ACC112 (cell line): ENCODE data around the gene USP4.
A peak's percentile ranks its signal among the peaks of the same experiment; 100 is the strongest.
"Not testable (repeated sequence)": the region's sequence is repeated elsewhere in the genome, so short reads cannot be mapped to it uniquely, and the experiment has no call there.

Experiments
- H2AFZ ChIP-seq: fragments of 200-600 bp; sonication (generic); one replicate; pipeline ENCODE4 v1.6.0; 2017; ENCODE audit warnings: antibody characterized with exemption, low read length; ENCODE audit not compliant: unreplicated experiment
- H3K27ac ChIP-seq: fragments of 200-600 bp; sonication (generic); 2 replicates; pipeline ENCODE4 v1.5.1; 2014; ENCODE audit warnings: low read depth, mild to moderate bottlenecking, antibody characterized with exemption, low read length, moderate library complexity
- H3K27me3 ChIP-seq: fragments of 200-600 bp; sonication (generic); 2 replicates; pipeline ENCODE4 v1.6.1; 2014; ENCODE audit warnings: mild to moderate bottlenecking, antibody characterized with exemption, low read length, moderate library complexity, mixed read lengths; ENCODE audit not compliant: insufficient read depth
- H3K36me3 ChIP-seq: fragments of 200-600 bp; sonication (generic); 2 replicates; pipeline ENCODE4 v1.6.1; 2016; ENCODE audit warnings: mild to moderate bottlenecking, antibody characterized with exemption, low read length, moderate library complexity, mixed read lengths; ENCODE audit not compliant: insufficient read depth
- H3K4me1 ChIP-seq: fragments of 200-600 bp; sonication (generic); one replicate; pipeline ENCODE4 v1.6.1; 2016; ENCODE audit warnings: low read length, mixed read lengths; ENCODE audit not compliant: insufficient read depth, unreplicated experiment, control insufficient read depth
- H3K4me3 ChIP-seq: fragments of 200-600 bp; sonication (generic); 2 replicates; pipeline ENCODE4 v1.5.1; 2014; ENCODE audit warnings: mild to moderate bottlenecking, low read depth, low read length
- H3K79me2 ChIP-seq: fragments of 200-600 bp; sonication (generic); one replicate; pipeline ENCODE4 v1.6.0; 2016; ENCODE audit warnings: low read length; ENCODE audit not compliant: control insufficient read depth, unreplicated experiment, insufficient read depth

The USP4 gene

DNA sequence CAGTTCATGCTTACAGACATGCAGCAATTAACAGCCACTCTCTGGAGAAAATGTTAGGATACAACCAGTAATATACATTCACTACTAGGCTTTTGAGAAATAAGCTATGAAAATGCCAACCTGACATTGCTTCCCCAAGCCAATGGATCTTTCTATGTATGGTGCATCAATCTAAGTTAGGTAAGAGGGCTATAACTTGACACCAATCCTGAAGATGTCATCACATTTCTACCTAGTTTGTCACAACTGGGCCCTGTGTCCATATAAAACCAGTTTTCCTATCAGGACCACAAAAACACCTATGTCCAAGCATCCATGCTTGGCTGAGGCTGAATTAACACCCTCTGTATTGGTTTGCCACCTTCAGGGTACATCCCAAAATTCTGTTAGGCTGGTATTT, 32.1 kb upstream of the USP4 start:
- Histone ChIP-seq H3K36me3 (peaks cover 34% of the 10 kb centered on the region), H2AFZ (no peak overlapping the region), H3K79me2 (peaks cover 80% of the 10 kb centered on the region), H3K27me3 (no peaks in the 10 kb centered on the region), H3K4me3 (no peak overlapping the region), H3K4me1 (no peaks in the 10 kb centered on the region), H3K27ac (no peak overlapping the region)

DNA sequence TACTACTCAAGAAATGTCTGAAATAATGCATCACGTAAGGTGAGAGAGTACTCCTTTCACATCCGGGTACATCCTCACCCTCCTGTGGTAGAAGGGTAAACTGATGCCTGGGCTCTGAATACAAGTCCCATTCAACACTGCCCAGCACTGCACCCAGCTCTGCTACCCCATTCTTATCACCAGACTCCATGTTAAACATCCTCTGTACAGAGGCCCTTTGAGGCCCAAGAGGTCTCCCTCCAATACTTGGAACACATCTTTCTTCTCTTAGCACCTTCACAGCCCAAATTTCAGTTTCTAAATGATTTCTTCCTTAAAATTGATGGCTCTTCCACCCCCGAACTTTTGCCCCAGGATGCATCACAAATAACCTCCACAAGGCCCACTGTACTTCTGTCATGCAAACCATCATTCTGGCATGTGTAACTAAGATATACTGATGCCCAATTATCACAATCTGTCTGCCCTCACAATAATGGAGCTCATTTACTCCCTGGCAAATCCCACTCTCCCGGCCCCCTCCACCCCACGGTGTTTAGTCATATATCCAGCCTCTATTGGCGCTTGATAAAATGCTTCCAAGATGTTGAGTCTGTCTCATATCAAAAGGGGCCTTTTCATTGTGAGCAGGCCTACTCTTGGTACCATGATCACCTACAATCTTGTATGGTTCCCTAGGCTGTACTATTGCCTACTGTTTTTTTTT, 30.9 kb upstream of the USP4 start:
- Histone ChIP-seq H3K4me1 (no peaks in the 10 kb centered on the region), H3K4me3 (no peak overlapping the region), H3K27ac (no peak overlapping the region), H3K27me3 (no peaks in the 10 kb centered on the region), H2AFZ (no peak overlapping the region), H3K36me3 (peaks cover 44% of the 10 kb centered on the region), H3K79me2 (peaks cover 81% of the 10 kb centered on the region)

DNA sequence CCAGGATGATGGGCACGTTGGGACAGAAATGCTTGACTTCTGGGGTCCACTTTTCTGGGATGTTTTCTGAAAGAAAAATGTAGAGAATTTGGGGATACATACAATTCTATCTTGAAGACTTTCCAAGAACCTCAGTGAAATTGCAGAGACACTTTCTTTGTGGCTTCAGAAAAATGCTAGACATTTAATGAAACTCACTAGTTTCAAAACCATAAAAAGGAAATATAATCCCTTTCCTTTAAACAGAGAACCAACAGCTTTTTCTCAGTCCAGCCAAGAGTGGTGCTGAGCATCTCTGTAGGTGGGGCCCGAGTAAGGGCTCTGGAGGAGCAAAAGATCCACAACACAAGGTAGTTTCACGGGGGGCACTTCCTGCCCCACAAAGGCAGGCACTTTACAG, 22.7 kb upstream of the USP4 start:
- Histone ChIP-seq H3K79me2 (peaks cover 32% of the 10 kb centered on the region), H3K27ac (0 out of 2 replicates have a peak overlapping the region, but pooled peaks have one; percentile 12)

DNA sequence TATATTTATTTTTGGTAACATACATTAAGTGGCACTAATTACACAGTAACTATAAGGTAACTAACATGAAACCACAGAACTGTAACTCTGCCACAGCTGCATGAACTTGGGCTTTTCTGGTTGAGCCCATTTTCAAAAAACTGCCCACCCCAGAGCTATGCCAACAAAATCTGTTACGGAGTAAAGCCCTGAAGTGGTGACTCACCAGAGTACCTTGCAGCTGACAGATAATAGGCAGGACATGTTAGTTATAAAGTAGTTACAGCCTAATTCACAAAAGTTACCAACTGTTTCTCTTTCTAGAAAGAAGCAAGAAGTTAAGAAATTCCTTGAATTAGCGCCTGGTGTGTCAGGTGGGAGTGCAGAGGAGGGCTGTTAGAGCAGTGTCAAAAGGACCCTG, 19.8 kb upstream of the USP4 start:
- no peak overlapping the region for H3K4me3 ChIP-seq
- peaks cover 29% of the 10 kb centered on the region for H3K36me3 ChIP-seq
- H3K27ac ChIP-seq = peak overlapping the region; percentile 76
- H3K4me1 ChIP-seq = peaks cover 35% of the 10 kb centered on the region
- H3K27me3 ChIP-seq = no peaks in the 10 kb centered on the region
- H2AFZ ChIP-seq = no peak overlapping the region
- peaks cover 27% of the 10 kb centered on the region for H3K79me2 ChIP-seq

More for the DNA sequence above, 22.7 kb upstream of the USP4 start:
- Histone ChIP-seq H2AFZ (no peak overlapping the region), H3K27me3 (no peaks in the 10 kb centered on the region), H3K4me1 (peaks cover 28% of the 10 kb centered on the region), H3K4me3 (no peak overlapping the region), H3K36me3 (peaks cover 31% of the 10 kb centered on the region)

DNA sequence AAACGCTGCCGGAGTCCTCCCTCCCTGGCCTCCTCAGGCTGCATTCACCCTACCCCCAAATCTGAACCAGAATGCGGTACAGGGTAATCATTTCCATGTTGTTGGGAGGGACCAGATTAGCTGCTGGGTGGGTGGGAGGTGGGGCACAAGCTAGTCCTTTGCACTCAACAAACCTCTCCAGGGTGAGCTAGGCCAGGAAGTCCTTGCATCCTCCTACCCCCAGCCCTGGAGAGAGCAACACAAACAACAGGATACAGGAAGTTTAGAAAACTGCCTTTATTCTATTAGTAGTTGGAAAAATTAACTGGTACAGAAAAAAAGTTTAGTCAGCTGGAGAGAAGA, 19.0 kb upstream of the USP4 start:
- H2AFZ ChIP-seq = no peak overlapping the region
- H3K27ac ChIP-seq = peak overlapping the region; percentile 76
- peaks cover 35% of the 10 kb centered on the region for H3K4me1 ChIP-seq
- H3K27me3 ChIP-seq = no peaks in the 10 kb centered on the region
- peaks cover 29% of the 10 kb centered on the region for H3K36me3 ChIP-seq
- H3K79me2 ChIP-seq = peaks cover 26% of the 10 kb centered on the region
- peak overlapping the region; percentile 82 for H3K4me3 ChIP-seq

DNA sequence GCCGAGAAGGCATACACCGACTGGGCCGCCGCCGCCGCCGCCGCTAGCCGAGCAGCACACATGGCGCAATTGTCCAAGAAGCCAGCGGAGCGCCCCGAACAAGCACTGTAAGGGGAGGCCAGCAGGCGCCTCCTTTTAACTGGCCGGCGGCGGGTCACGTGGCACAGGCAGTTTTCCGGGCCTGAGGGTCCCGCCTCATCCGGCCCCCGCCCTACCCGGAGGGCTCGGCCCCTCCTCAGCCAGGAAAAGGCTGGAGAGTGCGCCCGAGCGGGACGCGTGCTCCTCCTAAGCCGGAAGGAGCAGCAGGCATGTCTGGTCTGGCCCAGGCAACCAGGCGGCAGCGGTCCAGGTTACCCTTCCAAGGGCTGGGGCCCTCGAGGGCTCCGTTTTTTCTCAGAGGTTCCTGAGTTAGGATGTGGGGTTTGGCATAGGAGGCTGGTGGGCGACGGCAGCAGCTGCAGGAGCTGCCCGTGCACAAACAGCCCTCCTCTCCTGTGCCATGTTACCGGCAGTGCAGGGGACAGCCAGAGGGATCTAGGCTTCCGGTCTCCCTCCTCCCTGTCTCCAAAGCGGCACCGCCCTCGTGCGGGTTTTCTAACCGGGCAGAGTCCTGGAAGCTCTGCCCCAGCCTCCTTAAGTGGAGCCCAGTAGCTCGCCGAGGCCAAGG, 18.5 kb upstream of the USP4 start, which contains the start of gene GPX1:
GPX1 (minus strand) TSS at position 137 of the 667 bp plus-strand sequence; CDS start at position 62, 75 bp downstream.
- H3K27me3 ChIP-seq = no peaks in the 10 kb centered on the region
- H3K4me3 ChIP-seq = peak within 1 kb of the TSS; percentile 82
- H2AFZ ChIP-seq = no peak within 1 kb of the TSS
- H3K27ac ChIP-seq = peak within 1 kb of the TSS; percentile 76
- peaks cover 30% of the 10 kb centered on the region for H3K4me1 ChIP-seq
- peaks cover 23% of the 10 kb centered on the region for H3K79me2 ChIP-seq
- H3K36me3 ChIP-seq = peaks cover 29% of the 10 kb centered on the region

DNA sequence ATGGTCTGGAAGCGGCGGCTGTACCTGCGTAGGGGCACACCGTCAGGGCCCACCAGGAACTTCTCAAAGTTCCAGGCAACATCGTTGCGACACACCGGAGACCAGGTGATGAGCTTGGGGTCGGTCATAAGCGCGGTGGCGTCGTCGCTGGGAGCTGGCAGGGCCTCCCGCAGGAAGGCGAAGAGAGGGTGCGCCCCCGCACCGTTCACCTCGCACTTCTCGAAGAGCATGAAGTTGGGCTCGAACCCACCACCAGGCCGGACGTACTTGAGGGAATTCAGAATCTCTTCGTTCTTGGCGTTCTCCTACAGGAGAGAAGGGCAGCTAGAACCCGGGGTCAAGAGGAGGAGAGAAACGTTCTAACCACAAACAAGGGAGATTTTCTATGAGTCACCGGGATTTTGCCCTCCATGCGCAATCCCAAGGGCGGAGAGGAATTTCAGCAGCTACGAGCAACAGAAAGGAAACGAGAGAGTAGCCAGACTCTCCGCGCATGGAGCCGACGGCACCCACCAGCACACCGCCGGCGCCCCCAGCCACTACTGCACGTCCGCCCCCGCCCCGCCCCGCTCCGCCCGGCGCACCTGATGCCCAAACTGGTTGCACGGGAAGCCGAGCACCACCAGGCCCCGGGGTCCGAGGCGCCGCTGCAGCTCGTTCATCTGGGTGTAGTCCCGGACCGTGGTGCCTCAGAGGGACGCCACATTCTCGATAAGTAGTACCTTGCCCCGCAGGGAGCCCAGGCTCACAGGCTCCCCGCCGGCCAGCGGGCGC, 17.8 kb upstream of the USP4 start:
- peak overlapping the region; percentile 82 for H3K4me3 ChIP-seq
- not testable (repeated sequence) for H2AFZ ChIP-seq

DNA sequence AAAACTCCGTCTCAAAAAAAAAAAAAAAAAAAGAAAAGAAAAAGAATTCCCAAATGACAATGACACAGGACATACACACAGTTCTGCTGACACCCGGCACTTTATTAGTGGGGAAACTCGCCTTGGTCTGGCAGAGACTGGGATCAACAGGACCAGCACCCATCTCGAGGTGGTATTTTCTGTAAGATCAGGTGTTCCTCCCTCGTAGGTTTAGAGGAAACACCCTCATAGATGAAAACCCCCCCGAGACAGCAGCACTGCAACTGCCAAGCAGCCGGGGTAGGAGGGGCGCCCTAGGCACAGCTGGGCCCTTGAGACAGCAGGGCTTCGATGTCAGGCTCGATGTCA, 17.2 kb upstream of the USP4 start:
- Histone ChIP-seq H3K4me1 (peaks cover 35% of the 10 kb centered on the region), H3K27ac (peak overlapping the region; percentile 76), H3K79me2 (peaks cover 14% of the 10 kb centered on the region), H3K36me3 (peaks cover 22% of the 10 kb centered on the region), H3K4me3 (peak overlapping the region; percentile 82)
- not testable (repeated sequence) for H3K27me3 ChIP-seq, H2AFZ ChIP-seq

More for the DNA sequence above, 17.8 kb upstream of the USP4 start:
- peaks cover 19% of the 10 kb centered on the region for H3K79me2 ChIP-seq
- peak overlapping the region; percentile 76 for H3K27ac ChIP-seq
- H3K27me3 ChIP-seq = not testable (repeated sequence)
- H3K36me3 ChIP-seq = peaks cover 27% of the 10 kb centered on the region
- H3K4me1 ChIP-seq = peaks cover 30% of the 10 kb centered on the region

DNA sequence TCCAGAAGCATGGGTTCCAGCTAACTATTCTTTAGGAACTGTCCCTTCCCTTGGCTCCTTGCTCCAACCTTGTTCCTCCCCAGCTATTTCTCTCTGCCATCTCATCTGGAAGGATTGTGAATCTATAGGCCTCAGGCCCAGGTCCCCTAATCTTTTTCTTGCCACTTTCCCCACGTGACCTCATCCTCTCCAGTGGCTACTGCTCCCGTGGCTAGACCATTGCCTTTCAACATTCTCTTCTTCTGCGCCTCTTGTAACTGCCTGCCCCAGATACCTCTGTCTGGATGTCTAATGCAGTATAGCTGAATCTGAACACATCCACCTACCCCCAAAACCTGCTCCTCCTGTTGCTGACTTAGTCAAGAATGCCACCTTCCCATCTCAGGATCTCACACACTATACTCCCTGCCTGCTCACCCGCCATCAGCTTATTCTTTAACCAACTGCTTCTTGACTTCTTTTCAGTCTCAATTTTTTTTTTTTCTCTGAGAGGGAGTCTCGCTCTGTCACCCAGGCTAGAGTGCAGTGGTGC, 13.1 kb upstream of the USP4 start:
- H3K4me1 ChIP-seq = peaks cover 33% of the 10 kb centered on the region
- peak overlapping the region; percentile 65 for H3K27ac ChIP-seq
- no peak overlapping the region for H3K4me3 ChIP-seq

DNA sequence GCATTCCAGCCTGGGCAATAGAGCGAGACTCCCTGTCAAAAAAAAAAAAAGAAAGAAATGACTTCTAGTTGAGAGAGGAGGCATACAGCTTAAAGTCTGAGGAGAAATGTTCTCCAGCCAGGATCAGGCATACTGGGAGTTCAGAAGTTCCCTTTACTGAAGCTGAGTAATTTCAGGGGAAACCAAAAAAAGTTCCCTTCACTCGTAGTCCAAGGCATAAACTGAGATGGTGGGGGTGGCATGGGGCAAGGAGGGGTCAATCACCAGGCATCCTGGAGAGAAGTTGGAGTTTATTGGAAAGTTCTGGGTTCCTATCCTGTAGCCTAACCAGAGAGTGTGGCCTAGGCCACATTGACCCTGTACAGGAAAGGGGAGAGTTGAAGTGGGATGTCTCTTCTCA, 12.4 kb upstream of the USP4 start:
- no peaks in the 10 kb centered on the region for H3K27me3 ChIP-seq
- H3K4me1 ChIP-seq = peaks cover 36% of the 10 kb centered on the region
- H3K27ac ChIP-seq = peak overlapping the region; percentile 65
- H2AFZ ChIP-seq = no peak overlapping the region
- peaks cover 12% of the 10 kb centered on the region; the same call in 1 of the 2 replicates for H3K36me3 ChIP-seq
- H3K4me3 ChIP-seq = no peak overlapping the region
- H3K79me2 ChIP-seq = peaks cover 11% of the 10 kb centered on the region

More for the DNA sequence above, 13.1 kb upstream of the USP4 start:
- Histone ChIP-seq H3K27me3 (no peaks in the 10 kb centered on the region), H3K79me2 (peaks cover 14% of the 10 kb centered on the region), H3K36me3 (peaks cover 12% of the 10 kb centered on the region; the same call in 1 of the 2 replicates), H2AFZ (no peak overlapping the region)
